ENCODE data around the gene CHD9.

CHD9 gene

DNA sequence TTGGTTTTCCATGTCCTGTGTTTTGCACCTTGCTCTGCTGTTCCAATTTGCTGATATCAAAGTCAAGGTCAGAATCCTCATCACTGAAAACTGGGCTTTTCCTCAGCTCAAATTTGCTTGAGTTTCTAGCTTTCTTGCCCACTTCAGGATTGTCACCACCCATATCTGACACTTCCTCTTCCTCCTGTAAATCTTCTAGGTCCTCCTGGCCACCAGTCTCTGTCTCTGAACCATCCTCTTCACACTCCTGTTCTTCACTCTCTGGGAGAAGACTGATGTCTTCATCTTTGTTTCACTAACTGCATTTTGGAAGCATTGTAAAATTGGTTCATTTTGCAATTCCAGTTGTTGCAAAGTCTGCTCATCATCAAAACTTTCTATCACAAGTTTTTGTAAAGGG lies 316.0 kb downstream of the CHD9 start (continued):
- TF ChIP-seq, protein P1, sequence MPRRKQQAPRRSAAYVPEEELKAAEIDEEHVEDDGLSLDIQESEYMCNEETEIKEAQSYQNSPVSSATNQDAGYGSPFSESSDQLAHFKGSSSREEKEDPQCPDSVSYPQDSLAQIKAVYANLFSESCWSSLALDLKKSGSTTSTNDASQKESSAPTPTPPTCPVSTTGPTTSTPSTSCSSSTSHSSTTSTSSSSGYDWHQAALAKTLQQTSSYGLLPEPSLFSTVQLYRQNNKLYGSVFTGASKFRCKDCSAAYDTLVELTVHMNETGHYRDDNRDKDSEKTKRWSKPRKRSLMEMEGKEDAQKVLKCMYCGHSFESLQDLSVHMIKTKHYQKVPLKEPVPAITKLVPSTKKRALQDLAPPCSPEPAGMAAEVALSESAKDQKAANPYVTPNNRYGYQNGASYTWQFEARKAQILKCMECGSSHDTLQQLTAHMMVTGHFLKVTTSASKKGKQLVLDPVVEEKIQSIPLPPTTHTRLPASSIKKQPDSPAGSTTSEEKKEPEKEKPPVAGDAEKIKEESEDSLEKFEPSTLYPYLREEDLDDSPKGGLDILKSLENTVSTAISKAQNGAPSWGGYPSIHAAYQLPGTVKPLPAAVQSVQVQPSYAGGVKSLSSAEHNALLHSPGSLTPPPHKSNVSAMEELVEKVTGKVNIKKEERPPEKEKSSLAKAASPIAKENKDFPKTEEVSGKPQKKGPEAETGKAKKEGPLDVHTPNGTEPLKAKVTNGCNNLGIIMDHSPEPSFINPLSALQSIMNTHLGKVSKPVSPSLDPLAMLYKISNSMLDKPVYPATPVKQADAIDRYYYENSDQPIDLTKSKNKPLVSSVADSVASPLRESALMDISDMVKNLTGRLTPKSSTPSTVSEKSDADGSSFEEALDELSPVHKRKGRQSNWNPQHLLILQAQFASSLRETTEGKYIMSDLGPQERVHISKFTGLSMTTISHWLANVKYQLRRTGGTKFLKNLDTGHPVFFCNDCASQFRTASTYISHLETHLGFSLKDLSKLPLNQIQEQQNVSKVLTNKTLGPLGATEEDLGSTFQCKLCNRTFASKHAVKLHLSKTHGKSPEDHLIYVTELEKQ (tag by site-specific recombination; IDR thresholded peaks at IDR 0.05; ENCODE audit: borderline replicate concordance): no peak
- TF ChIP-seq ZFP69B (tag by site-specific recombination; IDR thresholded peaks at IDR 0.05) (no peak), OSR2 (tag by site-specific recombination; IDR thresholded peaks at IDR 0.05) (no peak), ZNF837 (tag by site-specific recombination; IDR thresholded peaks at IDR 0.05) (no peak), ZFP41 (tag by site-specific recombination; IDR thresholded peaks at IDR 0.05; ENCODE audit: borderline replicate concordance) (no peak), BCL11B (tag by site-specific recombination; IDR thresholded peaks at IDR 0.05; ENCODE audit: low read depth) (no peak), ZNF501 (tag by site-specific recombination; IDR thresholded peaks at IDR 0.05) (no peak), SP7 (tag by site-specific recombination; IDR thresholded peaks at IDR 0.05) (no peak), GFI1B (tag by site-specific recombination; IDR thresholded peaks at IDR 0.05) (no peak), ZNF423 (tag by site-specific recombination; IDR thresholded peaks at IDR 0.05) (no peak), ZNF174 (tag by site-specific recombination; IDR thresholded peaks at IDR 0.05) (no peak), ZNF510 (tag by site-specific recombination; IDR thresholded peaks at IDR 0.05; ENCODE audit: insufficient replicate concordance) (no peak)
- TF ChIP-seq, protein P2, sequence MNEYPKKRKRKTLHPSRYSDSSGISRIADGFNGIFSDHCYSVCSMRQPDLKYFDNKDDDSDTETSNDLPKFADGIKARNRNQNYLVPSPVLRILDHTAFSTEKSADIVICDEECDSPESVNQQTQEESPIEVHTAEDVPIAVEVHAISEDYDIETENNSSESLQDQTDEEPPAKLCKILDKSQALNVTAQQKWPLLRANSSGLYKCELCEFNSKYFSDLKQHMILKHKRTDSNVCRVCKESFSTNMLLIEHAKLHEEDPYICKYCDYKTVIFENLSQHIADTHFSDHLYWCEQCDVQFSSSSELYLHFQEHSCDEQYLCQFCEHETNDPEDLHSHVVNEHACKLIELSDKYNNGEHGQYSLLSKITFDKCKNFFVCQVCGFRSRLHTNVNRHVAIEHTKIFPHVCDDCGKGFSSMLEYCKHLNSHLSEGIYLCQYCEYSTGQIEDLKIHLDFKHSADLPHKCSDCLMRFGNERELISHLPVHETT (tag by site-specific recombination; IDR thresholded peaks at IDR 0.05): no peak
- TF ChIP-seq, protein P3, sequence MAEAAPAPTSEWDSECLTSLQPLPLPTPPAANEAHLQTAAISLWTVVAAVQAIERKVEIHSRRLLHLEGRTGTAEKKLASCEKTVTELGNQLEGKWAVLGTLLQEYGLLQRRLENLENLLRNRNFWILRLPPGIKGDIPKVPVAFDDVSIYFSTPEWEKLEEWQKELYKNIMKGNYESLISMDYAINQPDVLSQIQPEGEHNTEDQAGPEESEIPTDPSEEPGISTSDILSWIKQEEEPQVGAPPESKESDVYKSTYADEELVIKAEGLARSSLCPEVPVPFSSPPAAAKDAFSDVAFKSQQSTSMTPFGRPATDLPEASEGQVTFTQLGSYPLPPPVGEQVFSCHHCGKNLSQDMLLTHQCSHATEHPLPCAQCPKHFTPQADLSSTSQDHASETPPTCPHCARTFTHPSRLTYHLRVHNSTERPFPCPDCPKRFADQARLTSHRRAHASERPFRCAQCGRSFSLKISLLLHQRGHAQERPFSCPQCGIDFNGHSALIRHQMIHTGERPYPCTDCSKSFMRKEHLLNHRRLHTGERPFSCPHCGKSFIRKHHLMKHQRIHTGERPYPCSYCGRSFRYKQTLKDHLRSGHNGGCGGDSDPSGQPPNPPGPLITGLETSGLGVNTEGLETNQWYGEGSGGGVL (tag by site-specific recombination; IDR thresholded peaks at IDR 0.05): no peak
- TF ChIP-seq, protein P4, sequence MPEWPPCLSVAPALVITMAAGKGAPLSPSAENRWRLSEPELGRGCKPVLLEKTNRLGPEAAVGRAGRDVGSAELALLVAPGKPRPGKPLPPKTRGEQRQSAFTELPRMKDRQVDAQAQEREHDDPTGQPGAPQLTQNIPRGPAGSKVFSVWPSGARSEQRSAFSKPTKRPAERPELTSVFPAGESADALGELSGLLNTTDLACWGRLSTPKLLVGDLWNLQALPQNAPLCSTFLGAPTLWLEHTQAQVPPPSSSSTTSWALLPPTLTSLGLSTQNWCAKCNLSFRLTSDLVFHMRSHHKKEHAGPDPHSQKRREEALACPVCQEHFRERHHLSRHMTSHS (tag by site-specific recombination; IDR thresholded peaks at IDR 0.05): no peak
- TF ChIP-seq, protein P5, sequence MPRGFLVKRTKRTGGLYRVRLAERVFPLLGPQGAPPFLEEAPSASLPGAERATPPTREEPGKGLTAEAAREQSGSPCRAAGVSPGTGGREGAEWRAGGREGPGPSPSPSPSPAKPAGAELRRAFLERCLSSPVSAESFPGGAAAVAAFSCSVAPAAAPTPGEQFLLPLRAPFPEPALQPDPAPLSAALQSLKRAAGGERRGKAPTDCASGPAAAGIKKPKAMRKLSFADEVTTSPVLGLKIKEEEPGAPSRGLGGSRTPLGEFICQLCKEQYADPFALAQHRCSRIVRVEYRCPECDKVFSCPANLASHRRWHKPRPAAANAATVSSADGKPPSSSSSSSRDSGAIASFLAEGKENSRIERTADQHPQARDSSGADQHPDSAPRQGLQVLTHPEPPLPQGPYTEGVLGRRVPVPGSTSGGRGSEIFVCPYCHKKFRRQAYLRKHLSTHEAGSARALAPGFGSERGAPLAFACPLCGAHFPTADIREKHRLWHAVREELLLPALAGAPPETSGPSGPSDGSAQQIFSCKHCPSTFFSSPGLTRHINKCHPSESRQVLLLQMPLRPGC (tag by site-specific recombination; IDR thresholded peaks at IDR 0.05): no peak

DNA sequence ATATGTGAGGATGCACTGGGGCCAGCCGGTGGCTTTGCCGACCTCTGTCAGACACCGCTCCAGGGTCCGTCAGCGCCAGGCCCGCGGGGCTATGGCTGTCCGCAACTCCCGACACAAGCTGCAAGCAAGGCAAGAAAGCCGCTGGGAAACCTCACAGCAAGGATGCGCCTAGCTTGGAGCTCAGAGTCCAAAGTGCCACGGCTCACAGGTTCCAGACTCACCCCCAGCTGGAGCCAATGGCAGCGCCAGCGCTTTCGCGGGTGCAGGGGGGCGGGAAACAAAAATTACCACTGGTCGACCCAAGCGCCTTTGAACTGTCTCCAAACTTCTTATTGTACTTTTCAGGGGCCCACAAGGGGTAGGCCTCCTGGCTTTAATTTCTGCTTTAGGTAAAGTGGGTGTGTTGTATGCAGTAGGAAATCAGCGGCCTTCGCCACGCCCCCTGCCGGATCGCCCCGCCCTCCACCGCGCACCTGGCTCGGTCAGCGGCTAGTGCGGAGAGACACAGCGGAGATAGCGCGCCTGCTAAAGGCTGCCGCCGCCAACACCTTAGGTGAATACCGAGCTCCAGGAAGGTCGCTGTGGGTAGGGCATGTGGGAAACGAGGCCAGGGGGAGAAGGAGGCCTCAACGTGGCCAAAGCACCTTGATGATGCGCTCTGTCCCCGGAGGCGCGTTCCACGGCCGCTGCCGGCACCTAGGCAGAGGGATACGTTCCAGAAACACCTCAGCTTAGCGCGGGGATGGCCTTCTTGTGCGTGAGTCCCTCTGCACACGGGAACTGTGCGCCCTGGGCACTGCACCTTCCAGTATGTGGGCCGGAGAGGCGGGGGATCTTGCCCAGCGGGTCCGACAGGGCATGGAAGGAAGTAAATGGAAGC lies 318.4 kb downstream of the CHD9 start:
- H3K27ac ChIP-seq (ENCODE audit: extremely low read depth, low read depth, low read length): no peak overlapping the region
- H3K9me3 ChIP-seq (ENCODE audit: control insufficient read depth, insufficient read depth, low read depth, low read length): no peaks in the 10 kb centered on the region
- no peaks in the 10 kb centered on the region for H3K36me3 ChIP-seq (ENCODE audit: control insufficient read depth in 2 of 2, insufficient read depth in 1 of 2, low read length in 2 of 2)
- H3K4me3 ChIP-seq (ENCODE audit: low read depth, low read length): peak overlapping the region; percentile 29
- POLR2A ChIA-PET: no interaction called here
- no peaks in the 10 kb centered on the region; the same call in 1 of the 2 replicates for H3K4me1 ChIP-seq (ENCODE audit: control insufficient read depth, insufficient read depth, low read length)
- CTCF ChIA-PET: interaction anchor here (0.7 kb wide), 1 partner anchor 39 kb away, joined by 3 read pairs; no protein-coding TSS in a partner anchor
- TF ChIP-seq, protein P6, sequence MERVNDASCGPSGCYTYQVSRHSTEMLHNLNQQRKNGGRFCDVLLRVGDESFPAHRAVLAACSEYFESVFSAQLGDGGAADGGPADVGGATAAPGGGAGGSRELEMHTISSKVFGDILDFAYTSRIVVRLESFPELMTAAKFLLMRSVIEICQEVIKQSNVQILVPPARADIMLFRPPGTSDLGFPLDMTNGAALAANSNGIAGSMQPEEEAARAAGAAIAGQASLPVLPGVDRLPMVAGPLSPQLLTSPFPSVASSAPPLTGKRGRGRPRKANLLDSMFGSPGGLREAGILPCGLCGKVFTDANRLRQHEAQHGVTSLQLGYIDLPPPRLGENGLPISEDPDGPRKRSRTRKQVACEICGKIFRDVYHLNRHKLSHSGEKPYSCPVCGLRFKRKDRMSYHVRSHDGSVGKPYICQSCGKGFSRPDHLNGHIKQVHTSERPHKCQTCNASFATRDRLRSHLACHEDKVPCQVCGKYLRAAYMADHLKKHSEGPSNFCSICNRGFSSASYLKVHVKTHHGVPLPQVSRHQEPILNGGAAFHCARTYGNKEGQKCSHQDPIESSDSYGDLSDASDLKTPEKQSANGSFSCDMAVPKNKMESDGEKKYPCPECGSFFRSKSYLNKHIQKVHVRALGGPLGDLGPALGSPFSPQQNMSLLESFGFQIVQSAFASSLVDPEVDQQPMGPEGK (tag by site-specific recombination; IDR thresholded peaks at IDR 0.05): no peak
- TF ChIP-seq, protein P7, sequence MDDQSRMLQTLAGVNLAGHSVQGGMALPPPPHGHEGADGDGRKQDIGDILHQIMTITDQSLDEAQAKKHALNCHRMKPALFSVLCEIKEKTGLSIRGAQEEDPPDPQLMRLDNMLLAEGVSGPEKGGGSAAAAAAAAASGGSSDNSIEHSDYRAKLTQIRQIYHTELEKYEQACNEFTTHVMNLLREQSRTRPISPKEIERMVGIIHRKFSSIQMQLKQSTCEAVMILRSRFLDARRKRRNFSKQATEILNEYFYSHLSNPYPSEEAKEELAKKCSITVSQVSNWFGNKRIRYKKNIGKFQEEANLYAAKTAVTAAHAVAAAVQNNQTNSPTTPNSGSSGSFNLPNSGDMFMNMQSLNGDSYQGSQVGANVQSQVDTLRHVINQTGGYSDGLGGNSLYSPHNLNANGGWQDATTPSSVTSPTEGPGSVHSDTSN (CRISPR knock-in tag; IDR thresholded peaks at IDR 0.05): no peak
- TF ChIP-seq ZNF677 (tag by site-specific recombination; IDR thresholded peaks at IDR 0.05) (no peak), ZNF530 (tag by site-specific recombination; IDR thresholded peaks at IDR 0.05; ENCODE audit: low read depth) (no peak), ZNF670 (tag by site-specific recombination; IDR thresholded peaks at IDR 0.05; ENCODE audit: low read depth) (no peak), ZNF350 (tag by site-specific recombination; IDR thresholded peaks at IDR 0.05) (no peak), ZNF433 (tag by site-specific recombination; IDR thresholded peaks at IDR 0.05; ENCODE audit: low read depth) (no peak), ZFP41 (tag by site-specific recombination; IDR thresholded peaks at IDR 0.05; ENCODE audit: borderline replicate concordance) (no peak)

All from HEK293 (cell line).